ENCODE results near the gene UVRAG.
"Not testable (repeated sequence)": the region's sequence is repeated elsewhere in the genome, so short reads cannot be mapped to it uniquely, and the experiment has no call there.

UVRAG gene

DNA sequence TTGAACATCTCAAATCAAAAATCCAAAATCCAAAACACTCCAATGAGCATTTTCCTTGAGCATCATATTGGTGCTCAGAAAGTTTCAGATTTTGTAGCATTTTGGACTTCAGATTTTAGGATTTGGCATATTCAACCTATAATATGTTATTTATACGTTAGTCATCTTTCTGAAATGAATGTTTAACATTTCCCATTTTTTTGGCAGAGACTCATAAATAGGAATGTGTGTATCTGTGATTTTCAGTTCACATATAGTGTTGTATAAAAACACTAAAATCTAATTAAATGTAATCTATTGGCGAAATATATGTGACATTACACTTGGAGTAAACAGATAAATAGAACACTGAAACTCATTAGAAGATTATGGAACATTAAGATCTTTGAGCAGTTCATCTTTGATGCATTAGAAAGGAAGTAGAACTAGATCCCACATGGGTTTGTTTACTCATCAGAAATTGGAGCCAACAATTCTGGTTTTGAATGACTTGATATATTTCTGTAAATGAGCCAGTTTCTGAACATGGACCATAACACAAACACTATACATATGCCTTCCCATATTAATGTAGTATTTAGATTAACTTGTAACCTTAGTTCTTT, 153.1 kb downstream of the UVRAG start:
- no peak for DNase-seq (ENCODE audit: low spot score)

DNA sequence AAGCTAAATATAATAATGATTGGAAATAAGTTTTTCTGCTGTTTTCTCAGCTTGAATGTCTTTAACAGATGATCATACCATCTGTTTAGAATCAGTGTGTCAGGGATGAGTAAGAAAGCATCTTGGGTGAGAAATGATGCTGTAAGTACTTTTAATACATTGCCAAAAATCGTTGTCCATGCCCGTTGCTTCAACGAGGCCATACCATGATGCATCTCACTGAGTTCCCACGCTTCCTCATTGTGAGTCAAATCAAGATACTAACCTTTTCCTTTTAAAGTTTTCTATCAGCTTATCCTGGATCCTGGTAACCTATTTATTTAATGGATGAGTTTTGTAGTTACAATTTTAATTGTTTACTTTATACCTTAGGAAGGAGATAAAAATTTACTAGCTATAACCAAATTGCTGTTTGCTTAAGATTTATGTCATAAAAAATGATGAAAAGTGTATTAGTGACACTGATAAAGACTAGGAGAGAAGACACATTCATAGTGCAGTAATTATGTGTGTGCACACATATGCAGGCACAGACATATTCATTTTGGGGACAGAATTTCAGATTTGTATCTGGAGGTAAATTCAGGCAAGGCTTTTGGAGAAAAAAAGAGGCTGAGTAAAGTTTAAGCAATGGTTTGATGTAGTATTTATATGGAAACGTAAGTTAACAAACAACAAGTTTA, 154.8 kb downstream of the UVRAG start:
- no peak for DNase-seq (ENCODE audit: low spot score)

DNA sequence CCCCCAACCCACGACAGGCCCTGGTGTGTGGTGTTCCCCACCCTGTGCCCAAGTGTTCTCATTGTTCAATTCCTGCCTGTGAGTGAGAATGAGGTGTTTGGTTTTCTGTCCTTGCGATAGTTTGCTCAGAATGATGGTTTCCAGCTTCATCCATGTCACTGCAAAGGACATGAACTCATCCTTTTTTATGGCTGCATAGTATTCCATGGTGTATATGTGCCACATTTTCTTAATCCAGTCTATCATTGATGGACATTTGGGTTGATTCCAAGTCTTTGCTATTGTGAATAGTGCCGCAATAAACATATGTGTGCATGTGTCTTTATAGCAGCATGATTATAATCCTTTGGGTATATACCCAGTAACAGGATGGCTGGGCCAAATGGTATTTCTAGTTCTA, 158.7 kb downstream of the UVRAG start:
- DNase-seq (ENCODE audit: low spot score), result not testable (repeated sequence)

DNA sequence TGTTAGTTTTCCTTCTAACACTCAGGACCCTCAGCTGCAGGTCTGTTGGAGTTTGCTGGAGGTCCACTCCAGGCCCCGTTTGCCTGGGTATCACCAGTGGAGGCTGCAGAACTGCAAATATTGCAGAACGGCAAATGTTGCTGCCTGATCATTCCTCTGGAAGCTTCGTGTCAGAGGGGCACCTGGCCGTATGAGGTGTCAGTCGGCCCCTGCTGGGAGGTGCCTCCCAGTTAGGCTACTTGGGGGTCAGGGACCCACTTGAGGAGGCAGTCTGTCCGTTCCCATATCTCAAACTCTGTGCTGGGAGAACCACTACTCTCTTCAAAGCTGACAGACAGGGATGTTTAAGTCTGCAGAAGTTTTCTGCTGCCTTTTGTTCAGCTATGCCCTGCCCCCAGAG, 164.1 kb downstream of the UVRAG start:
- not testable (repeated sequence) for DNase-seq (ENCODE audit: low spot score)

DNA sequence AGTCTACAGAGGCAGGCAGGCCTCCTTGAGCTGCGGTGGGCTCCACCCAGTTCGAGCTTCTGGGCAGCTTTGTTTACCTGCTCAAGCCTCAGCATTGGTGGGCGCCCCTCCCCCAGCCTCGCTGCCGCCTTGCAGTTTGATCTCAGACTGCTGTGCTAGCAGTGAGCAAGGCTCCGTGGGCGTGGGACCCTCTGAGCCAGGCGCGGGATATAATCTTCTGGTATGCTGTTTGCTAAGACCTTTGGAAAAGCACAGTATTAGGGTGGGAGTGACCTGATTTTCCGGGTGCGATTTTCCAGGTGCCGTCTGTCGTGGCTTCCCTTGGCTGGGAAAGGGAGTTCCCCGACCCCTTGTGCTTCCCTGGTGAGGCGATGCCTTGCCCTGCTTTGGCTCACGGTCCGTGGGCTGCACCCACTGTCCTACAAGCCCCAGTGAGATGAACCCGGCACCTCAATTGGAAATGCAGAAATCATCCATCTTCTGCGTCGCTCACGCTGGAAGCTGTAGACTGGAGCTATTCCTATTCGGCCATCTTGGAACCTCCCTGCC, 164.5 kb downstream of the UVRAG start:
- not testable (repeated sequence) for DNase-seq (ENCODE audit: low spot score)

DNA sequence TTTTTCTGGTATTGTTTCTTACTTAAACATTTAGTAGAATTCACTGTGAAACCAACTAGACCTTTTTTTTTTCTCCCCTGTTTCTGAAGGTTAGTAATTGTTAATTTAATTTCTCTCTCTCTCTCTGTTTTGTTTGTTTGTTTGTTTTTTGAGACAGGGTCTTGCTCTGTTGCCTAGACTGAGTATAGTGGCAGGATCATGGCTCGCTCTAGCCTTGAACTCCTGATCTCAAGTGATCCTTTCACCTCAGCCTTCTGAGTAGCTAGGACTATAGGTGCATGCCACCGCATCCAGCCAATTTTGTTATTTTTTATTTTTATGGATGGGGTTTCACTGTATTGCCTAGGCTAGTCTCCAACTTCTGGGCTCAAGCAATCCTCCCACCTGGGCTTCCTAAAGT, 165.0 kb downstream of the UVRAG start:
- DNase-seq (ENCODE audit: low spot score), result no peak

DNA sequence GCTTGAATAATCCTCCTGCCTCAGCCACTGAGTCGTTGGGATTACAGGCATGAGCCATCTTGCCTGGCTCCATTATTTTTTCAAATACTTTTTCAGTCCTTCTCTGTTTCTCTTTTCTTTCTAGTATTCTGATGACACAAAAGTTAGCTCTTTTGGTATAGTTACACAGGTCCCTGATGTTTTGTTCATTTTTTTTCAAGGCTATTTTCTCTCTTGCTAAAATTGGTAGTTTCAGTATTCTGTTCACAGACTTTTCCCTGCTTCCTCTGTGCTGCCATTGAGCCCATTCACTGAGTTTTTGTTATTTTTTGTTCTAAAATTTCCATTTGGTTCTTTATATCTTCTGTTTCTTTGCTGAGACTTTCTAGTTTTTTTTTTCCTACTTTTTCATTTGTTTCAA, 166.5 kb downstream of the UVRAG start:
- DNase-seq (ENCODE audit: low spot score), result no peak

DNA sequence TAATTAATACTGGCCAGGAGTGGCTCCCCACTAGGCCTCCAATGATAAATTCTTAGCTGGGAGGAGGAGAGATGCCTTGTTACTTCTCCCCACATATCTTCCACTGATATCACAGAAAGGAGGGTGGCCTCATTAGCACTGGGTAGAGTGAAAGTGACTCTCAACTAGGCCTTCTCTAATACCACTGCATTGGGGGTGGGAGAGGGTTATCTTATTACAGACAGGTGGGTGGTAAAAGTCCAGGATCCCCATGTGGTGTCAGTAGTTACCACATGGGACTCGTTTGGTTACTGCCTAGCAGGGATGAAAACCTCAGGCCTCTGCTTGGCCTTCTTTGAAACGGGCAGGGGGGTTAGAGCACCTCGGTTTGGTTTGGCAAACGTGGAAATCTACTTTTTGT, 167.3 kb downstream of the UVRAG start:
- DNase-seq (ENCODE audit: low spot score), result no peak

DNA sequence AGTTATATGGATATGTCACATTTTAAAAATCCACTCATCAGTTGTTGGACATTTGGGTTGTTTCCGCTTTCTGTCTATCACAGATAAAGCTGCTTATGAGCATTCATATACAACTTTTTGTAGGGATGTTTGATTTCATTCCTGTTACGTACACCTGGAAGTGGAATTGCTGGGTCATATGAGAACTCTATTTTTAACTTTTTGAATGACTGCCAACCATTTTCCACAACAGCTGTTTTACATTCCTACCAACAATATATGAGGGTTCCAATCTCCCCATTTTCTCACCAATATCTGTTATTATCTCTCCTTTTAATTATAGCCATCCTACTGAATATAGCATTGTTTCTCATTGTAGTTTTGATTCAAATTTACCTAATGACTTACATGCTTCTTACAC, 172.0 kb downstream of the UVRAG start:
- DNase-seq (ENCODE audit: low spot score), result no peak

DNA sequence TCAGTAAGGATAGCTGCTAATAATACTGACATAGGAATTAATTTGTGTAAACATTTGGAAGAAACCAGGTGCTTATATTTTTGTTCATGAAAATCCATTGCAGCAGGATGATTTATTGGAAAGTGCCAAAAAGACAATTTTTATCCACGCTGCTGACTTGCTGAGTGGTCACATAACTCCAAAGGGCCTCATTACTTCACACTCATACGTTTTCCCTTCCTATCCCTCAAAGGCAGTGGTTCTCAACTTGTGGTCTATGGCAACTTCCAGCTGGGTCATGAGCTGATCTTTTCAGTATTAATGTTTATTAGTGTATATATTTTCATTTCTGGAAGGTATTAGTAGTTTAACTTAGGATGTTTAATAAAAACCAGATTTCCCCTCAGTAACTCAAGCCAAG, 178.1 kb downstream of the UVRAG start:
- no peak for DNase-seq (ENCODE audit: low spot score)

DNA sequence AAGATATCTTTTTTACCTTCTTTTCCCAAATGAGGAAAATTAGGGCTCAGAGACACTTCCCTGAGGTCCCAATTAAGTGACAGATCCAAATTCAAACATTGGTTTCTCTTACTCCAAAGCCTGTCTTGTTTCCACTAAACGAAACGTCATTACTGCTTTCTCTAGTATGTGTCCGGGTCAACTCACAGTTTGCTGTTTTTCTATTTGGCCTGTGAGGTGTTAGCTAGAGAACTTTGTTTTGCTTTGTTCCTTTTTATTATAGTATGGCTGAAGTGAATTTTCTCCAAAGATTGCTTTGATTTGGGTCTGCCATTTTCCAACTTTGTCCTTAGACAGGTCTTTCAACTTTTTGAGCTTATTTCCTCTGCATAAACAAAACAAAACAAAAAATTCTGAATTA, 179.6 kb downstream of the UVRAG start:
- DNase-seq (ENCODE audit: low spot score), result no peak

DNA sequence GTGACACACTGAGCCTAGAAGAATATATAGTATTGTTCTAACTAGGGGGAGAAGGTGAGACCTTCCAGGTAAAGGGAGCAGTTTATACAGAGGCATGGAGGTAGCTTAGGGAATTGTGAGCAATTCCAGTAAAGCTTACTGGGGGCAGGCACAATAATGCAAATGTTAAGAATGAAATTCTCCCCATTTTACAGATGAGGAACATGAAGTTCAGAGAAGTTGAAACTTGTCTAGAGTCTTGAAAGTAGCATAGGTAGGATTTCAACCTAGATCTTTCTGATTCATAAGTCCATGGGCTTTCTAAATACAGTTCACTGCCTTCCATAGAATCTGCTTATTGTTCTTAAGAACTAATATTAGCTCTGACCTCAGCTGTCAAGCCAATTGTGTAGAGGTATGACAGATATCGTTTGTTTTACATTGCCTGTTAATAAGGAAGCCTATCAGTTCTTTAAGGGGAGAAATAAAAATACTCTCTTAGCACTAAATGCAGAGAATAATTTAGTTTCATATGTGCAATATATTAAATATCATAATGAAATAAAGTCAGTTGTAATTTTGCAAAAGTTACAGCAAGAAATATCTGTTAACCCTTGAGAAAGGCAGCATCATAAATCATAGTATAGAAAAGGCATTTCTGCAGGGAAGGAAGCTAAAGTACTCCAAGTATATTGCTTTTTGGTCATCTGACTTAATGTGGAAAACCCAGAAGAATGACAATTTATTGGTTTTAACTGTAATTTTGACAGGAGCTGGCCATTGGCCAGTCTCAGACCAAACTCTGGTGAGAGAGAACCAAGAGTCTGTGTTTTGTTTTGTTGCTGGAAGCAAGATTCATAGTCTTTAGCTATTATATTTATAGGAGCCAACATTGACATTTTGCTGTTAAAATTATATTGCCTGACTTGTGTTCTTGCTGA, 181.8 kb downstream of the UVRAG start:
- DNase-seq (ENCODE audit: low spot score), result no peak

DNA sequence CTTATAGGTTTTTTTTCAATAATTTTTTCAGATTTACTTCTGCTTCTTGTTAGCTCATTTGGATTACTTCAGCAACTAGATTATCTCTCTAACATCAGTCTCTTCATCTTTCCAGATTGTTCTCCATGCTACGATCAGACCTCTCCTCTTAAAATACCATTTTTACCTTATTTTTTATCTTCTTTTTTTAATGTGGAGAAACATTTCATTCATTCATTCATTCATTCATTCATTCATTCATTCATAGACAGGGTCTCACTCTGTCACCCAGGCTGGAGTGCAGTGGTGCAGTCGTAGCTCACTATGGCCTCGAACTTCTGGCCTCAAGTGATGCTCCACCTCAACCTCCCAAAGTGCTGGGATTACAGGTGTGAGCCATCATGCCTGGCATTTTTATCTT, 189.4 kb downstream of the UVRAG start:
- DNase-seq (ENCODE audit: low spot score), result no peak

DNA sequence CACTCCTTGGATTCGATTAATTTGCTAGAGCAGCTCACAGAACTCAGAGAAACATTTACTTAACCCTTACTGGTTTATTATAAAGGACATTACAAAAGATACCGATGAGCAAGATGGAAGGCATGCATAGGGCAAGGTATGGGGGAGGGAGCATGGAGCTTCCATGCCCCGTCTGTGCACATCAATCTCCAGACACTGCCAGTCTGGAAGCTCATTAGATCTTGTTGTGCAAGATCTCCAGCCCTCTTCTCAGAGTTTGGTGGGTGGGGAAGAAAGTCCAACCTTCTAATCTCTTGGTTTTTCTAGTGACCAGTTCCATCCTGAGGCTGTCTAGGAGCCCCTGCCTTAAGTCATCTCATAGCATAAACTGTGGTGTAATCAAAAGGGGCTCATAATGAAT, 190.7 kb downstream of the UVRAG start:
- DNase-seq (ENCODE audit: low spot score), result no peak

DNA sequence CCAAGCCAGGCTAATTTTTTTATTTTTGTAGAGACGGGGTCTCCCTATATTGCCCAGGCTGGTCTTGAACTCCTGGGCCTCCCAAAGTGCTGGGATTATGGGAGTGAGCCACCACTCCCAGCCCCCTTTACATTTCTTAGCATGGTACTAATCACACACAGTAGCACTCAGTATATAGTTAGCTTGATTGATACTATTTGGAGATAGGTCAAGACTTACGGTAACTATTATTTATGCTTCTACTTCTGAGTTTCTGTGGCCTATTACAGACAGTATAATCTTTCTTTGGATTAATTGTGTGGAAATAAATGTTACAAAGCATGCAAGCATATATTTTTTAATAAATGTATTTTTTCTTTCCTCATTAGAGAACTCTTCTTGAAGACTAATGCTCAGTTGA, 192.2 kb downstream of the UVRAG start:
- DNase-seq (ENCODE audit: low spot score), result no peak

DNA sequence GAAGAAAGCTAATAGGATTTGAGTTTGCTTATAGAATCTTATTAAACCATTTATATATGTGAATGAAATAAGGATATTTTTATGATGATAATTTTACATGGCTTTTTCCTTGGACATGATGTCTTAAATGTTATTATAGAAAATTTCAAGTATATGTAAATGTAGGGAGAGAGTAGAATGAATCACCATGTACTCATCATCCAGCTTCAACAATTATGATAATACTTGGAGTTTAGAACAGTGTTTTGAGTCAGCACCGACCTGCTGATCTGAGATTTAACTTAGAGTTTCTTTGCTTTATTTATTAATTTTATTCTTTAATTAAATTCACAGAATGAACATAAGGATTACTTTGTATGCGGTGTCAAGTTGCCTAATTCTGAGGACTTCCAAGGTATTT, 193.5 kb downstream of the UVRAG start:
- no peak for DNase-seq (ENCODE audit: low spot score)

DNA sequence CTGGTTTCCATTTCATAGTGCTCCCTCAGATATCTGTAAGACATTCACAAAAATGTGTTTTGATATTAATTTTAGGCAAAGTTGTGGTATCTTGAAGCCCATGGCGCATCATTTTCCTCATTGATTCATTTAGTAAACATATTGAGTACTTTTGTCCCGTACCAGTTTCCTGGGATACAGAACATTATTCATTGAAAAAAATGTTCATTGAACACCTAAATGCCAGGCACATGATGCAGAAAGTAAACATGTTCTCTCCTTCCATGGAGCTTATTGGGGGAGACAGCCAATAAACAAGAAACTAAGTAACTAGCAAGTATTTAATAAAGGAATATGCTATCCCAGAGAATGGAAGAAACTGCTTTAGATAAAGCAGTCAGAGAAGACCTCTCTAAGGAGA, 195.0 kb downstream of the UVRAG start:
- no peak for DNase-seq (ENCODE audit: low spot score)

DNA sequence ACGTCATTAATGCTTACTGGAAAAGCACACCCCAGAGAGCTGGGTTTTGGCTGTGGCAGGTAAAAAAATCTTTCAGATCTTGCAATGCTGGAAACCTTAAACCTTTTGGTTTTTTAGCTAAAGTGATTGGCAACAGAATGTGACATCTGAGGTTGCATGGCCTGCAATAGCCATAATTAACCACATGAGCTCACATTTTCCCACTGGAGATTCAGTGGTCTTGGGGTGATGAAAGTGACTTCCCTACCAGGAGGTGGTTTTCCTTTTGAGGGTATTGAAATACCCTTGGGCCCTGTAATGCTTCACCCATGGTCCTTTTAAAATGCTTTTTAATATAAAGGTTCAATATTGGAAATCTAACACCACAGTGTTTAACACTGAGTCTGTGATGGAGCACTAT, 198.5 kb downstream of the UVRAG start:
- DNase-seq (ENCODE audit: low spot score), result no peak

DNA sequence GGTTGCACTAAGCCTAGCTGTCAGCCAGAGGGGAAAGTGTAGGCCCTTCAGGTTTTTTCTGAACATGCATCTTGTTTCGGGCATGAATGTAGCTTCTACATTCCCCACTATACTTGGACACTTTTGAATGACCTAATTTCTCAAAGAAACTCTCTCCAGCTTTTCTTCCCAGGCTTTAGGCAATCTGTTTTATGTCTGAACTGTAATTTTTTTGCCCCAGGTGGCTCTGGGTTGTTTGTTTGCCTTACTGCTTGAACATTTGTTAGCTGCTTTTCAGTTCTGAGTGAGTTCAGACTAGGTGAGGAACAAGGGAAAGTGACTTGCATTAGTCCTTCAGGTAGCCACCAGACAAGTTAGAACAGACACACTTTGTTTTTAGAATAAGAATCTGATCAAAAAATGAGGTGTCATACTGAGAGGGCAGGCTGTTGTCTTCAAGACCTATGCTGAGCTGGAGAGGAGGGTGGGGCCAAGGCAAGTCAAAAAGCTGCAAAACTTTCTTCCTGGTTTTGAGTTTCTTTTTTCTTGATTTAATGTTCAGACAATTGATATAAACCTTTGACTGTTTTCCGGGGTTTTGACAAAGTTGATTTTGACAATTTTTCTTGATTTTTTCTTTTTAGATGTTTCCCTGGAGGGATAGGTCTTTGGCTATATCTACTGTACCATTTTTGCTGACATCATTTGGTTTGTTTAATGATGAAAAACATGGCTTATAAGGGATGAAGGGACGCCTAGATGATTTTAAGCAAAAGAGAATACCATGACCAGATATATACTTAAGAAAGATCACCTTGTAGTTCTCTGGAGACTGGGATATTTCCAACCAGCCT, 208.4 kb downstream of the UVRAG start:
- peak; percentile 20 for DNase-seq (ENCODE audit: low spot score)

DNA sequence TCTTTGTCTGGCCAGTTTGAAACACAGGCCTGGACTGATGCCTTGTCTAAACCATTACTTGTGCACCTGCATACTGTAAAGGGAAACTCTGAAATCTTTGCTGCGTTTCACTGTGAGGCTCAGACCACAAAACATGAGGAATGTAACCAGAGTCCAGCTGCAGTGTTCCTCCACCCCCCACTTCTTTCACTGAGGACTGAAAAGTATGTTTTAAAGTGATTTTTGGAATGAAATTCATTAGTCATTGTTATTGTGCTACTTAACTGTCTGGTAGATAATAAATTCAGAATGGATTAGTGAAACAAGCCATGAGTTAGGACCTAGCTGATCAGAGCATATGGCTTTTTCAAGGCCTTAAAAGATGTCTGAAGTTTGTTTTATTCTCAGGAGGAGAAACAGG, 210.1 kb downstream of the UVRAG start:
- DNase-seq (ENCODE audit: low spot score), result no peak

DNA sequence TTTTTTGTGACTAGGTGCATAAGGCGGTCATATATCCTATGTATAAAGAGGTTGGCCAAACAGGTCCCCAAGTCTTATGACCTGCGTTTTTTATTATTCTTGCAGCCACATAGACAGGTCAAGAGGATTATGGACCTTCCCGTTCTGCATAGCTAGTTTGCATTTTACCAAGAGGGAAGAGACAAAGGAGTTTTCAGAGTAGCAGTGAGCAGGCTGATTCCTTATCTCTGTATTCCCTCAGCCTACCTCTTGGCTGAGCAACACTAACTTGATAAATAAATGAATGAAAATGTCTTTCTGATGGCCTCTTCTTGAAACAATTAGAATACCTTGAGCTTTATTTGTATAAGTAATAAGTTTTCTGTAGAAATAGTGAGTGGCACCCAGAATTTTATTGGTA, 210.8 kb downstream of the UVRAG start:
- no peak for DNase-seq (ENCODE audit: low spot score)

DNA sequence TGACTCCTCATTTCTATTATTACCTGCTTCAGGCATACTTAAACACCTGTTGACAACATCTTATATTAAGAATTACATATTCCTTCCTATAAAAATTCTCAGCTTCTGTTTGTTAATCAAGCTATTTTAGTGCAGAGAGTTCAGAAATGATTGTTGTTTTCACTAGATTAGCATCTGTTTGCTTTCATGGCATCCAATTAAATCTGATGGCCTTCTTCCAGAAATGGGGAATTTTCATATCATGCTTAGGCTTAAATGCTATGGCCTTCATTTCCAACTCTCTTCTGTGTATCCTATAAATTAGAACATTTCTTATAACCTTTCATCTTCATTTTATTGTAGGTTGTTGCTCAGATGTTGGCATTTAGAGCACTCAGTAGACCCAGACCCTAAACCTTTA, 211.3 kb downstream of the UVRAG start:
- DNase-seq (ENCODE audit: low spot score), result no peak
